OCI-LY1 (cell line): Measurements from ENCODE around the gene CD86.
A peak's percentile ranks its signal among the peaks of the same experiment; 100 is the strongest.
"Not testable (repeated sequence)": the region's sequence is repeated elsewhere in the genome, so short reads cannot be mapped to it uniquely, and the experiment has no call there.

Experiments used
- H2AFZ ChIP-seq: fragments of 200-600 bp; sonication (generic), shearing (Covaris generic); 2 replicates; pipeline ENCODE4 v1.6.0; 2014; ENCODE audit warnings: antibody characterized with exemption, mild to moderate bottlenecking, low read length
- H3F3A ChIP-seq: fragments of 200-600 bp; sonication (generic), shearing (Covaris generic); 2 replicates; pipeline ENCODE4 v1.6.0; 2014; ENCODE audit warnings: mild to moderate bottlenecking, antibody characterized with exemption, low read length, moderate library complexity; ENCODE audit not compliant: insufficient read depth
- H3K27ac ChIP-seq: fragments of 200-600 bp; sonication (generic); 2 replicates; pipeline ENCODE4 v1.5.1; 2014; ENCODE audit warnings: low read length, mixed run types, mild to moderate bottlenecking, low read depth; ENCODE audit not compliant: poor library complexity, severe bottlenecking
- H3K27me3 ChIP-seq: fragments of 200-600 bp; sonication (generic); 2 replicates; pipeline ENCODE4 v1.6.0; 2014; ENCODE audit warnings: antibody characterized with exemption, mild to moderate bottlenecking, low read length, moderate library complexity; ENCODE audit not compliant: insufficient read depth
- H3K36me3 ChIP-seq: fragments of 200-600 bp; sonication (generic); 2 replicates; pipeline ENCODE4 v1.6.1; 2014; ENCODE audit warnings: mild to moderate bottlenecking, antibody characterized with exemption, low read length, moderate library complexity, mixed read lengths; ENCODE audit not compliant: insufficient read depth
- H3K4me1 ChIP-seq: fragments of 200-600 bp; sonication (generic); 2 replicates; pipeline ENCODE4 v1.5.1; 2014; ENCODE audit warnings: mild to moderate bottlenecking, low read length, moderate library complexity; ENCODE audit not compliant: insufficient read depth, severe bottlenecking
- H3K4me2 ChIP-seq: fragments of 200-600 bp; sonication (generic), shearing (Covaris generic); 2 replicates; pipeline ENCODE4 v1.6.1; 2014; ENCODE audit warnings: low read length
- H3K4me3 ChIP-seq: fragments of 200-600 bp; sonication (generic); 2 replicates; pipeline ENCODE4 v1.5.1; 2014; ENCODE audit warnings: low read length, low read depth, mild to moderate bottlenecking, mixed read lengths; ENCODE audit not compliant: poor library complexity, severe bottlenecking
- H3K79me2 ChIP-seq: fragments of 200-600 bp; shearing (Covaris generic); 2 replicates; pipeline ENCODE4 v1.6.1; 2016; ENCODE audit warnings: mixed run types, low read length, mixed read lengths; ENCODE audit not compliant: insufficient read depth
- H3K9ac ChIP-seq: fragments of 200-600 bp; sonication (generic), shearing (Covaris generic); 2 replicates; pipeline ENCODE4 v1.6.1; 2014; ENCODE audit warnings: mild to moderate bottlenecking, low read length, mixed read lengths
- H3K9me2 ChIP-seq: fragments of 200-600 bp; sonication (generic), shearing (Covaris generic); 2 replicates; pipeline ENCODE4 v1.6.1; 2014; ENCODE audit warnings: low read depth, mild to moderate bottlenecking, low read length, mixed read lengths
- H3K9me3 ChIP-seq: fragments of 200-600 bp; shearing (Covaris generic); 2 replicates; pipeline ENCODE4 v1.6.1; 2014; ENCODE audit warnings: low read length, mixed read lengths
- H4K20me1 ChIP-seq: fragments of 200-600 bp; sonication (generic), shearing (Covaris generic); 2 replicates; pipeline ENCODE4 v1.6.0; 2016; ENCODE audit warnings: mild to moderate bottlenecking, low read length; ENCODE audit not compliant: insufficient read depth
- CTCF ChIP-seq: fragments of 200-600 bp; sonication (generic), shearing (Covaris generic); IDR thresholded peaks from 2 replicates; pipeline ENCODE4 v1.5.1; 2017; ENCODE audit warnings: mild to moderate bottlenecking, antibody characterized with exemption, low read length, moderate library complexity, mixed read lengths
- EZH2 ChIP-seq: fragments of 200-600 bp; sonication (generic), shearing (Covaris generic); IDR thresholded peaks from 2 replicates; pipeline ENCODE4 v1.8.0; 2017; ENCODE audit warnings: borderline replicate concordance, mixed run types, mild to moderate bottlenecking, antibody characterized with exemption, low read length, moderate library complexity, mixed read lengths

The CD86 gene

DNA sequence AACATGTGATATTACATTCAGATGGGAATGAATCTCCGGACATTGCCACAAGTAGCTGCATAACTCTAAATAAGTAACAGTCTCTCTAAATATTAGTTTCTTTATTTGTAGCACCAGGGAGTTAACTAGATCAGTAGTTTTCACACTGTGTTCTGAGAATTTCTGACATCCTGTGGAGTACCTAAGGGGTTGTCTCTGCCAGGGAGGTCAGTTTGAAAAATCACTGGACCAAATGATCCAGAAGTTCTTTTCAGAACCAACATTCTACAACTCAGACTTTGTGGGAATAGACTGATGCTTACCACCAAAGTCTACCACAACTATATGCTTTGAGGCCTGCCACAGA lies 24.1 kb upstream of the CD86 start:
- peak overlapping the region; percentile 6 for H3K27ac ChIP-seq
- H3K36me3 ChIP-seq: peaks cover 18% of the 10 kb centered on the region
- no peaks in the 10 kb centered on the region for H3K79me2 ChIP-seq
- peaks cover 21% of the 10 kb centered on the region for H3K4me1 ChIP-seq
- no peak for TF ChIP-seq CTCF
- no peak for TF ChIP-seq EZH2
- no peaks in the 10 kb centered on the region for H3K27me3 ChIP-seq
- no peak overlapping the region for H3K4me2 ChIP-seq
- peaks cover 20% of the 10 kb centered on the region for H3K9me3 ChIP-seq
- no peaks in the 10 kb centered on the region for H3K9me2 ChIP-seq
- H3F3A ChIP-seq: no peaks in the 10 kb centered on the region
- H3K9ac ChIP-seq: no peak overlapping the region
- H3K4me3 ChIP-seq: no peak overlapping the region
- H4K20me1 ChIP-seq: no peaks in the 10 kb centered on the region
- H2AFZ ChIP-seq: no peak overlapping the region

GRCh38 chr3:122032531-122032930 lies 22.6 kb upstream of the CD86 start:
- no peaks in the 10 kb centered on the region for H4K20me1 ChIP-seq
- no peak overlapping the region for H3K4me2 ChIP-seq
- H3K9me2 ChIP-seq: no peaks in the 10 kb centered on the region
- no peak overlapping the region for H3K9ac ChIP-seq
- H3K79me2 ChIP-seq: no peaks in the 10 kb centered on the region
- H3K27ac ChIP-seq: no peak overlapping the region
- no peaks in the 10 kb centered on the region for H3F3A ChIP-seq
- H3K9me3 ChIP-seq: peaks cover 27% of the 10 kb centered on the region
- TF ChIP-seq EZH2 (no peak), CTCF (no peak)
- H3K4me3 ChIP-seq: no peak overlapping the region
- no peaks in the 10 kb centered on the region for H3K27me3 ChIP-seq
- H3K36me3 ChIP-seq: peaks cover 18% of the 10 kb centered on the region
- peaks cover 16% of the 10 kb centered on the region for H3K4me1 ChIP-seq
- no peak overlapping the region for H2AFZ ChIP-seq

DNA sequence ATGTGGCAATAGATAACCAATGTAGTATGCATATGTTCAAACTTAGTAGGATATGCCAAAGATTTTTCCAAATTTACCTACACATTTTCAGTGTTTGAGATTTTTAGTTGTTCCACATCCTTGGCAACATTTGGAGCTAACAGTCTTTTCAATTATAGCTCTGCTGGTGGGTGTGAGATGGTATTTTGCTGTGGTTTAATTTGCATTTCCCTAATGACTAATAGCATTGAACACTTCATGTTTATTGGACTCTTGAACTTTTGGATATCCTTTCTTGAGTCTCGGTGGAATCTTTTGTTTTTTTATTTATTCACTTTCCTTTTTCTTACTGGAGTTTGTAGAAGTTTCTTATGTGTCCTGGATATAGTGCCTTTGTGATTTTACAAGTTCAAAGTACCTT lies 22.1 kb upstream of the CD86 start:
- H3K36me3 ChIP-seq: peaks cover 20% of the 10 kb centered on the region
- H3K27me3 ChIP-seq: no peaks in the 10 kb centered on the region
- H3K9ac ChIP-seq: no peak overlapping the region
- TF ChIP-seq CTCF (no peak), EZH2 (no peak)
- H3K9me2 ChIP-seq: no peaks in the 10 kb centered on the region
- peaks cover 16% of the 10 kb centered on the region for H3K4me1 ChIP-seq
- no peaks in the 10 kb centered on the region for H3K79me2 ChIP-seq
- H4K20me1 ChIP-seq: no peaks in the 10 kb centered on the region
- H2AFZ ChIP-seq: no peak overlapping the region
- no peaks in the 10 kb centered on the region for H3F3A ChIP-seq
- peaks cover 30% of the 10 kb centered on the region for H3K9me3 ChIP-seq
- H3K4me2 ChIP-seq: no peak overlapping the region
- H3K27ac ChIP-seq: no peak overlapping the region
- H3K4me3 ChIP-seq: no peak overlapping the region

DNA sequence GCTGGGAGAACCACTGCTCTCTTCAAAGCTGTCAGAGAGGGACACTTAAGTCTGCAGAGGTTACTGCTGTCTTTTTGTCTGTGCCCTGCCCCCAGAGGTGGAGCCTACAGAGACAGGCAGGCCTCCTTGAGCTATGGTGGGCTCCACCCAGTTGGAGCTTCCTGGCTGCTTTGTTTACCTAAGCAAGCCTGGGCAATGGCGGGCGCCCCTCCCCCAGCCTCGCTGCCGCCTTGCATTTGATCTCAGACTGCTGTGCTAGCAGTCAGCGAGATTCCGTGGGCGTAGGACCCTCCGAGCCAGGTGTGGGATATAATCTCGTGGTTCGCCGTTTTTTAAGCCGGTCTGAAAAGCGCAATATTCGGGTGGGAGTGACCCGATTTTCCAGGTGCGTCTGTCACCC lies 7.9 kb upstream of the CD86 start:
- H4K20me1 ChIP-seq, H3K27me3 ChIP-seq, H2AFZ ChIP-seq, H3K27ac ChIP-seq, H3K36me3 ChIP-seq, H3K4me1 ChIP-seq, H3K9me3 ChIP-seq, H3K79me2 ChIP-seq, H3K4me3 ChIP-seq, H3K4me2 ChIP-seq, H3K9me2 ChIP-seq, H3K9ac ChIP-seq, H3F3A ChIP-seq: not testable (repeated sequence)

GRCh38 chr3:122047773-122048172 lies 7.4 kb upstream of the CD86 start:
- H3K4me3 ChIP-seq, H3K9ac ChIP-seq, H3K27me3 ChIP-seq, H3K9me2 ChIP-seq, H3F3A ChIP-seq, H3K9me3 ChIP-seq, H3K79me2 ChIP-seq, H3K4me1 ChIP-seq, H4K20me1 ChIP-seq, H3K27ac ChIP-seq, H3K36me3 ChIP-seq, H2AFZ ChIP-seq, H3K4me2 ChIP-seq: not testable (repeated sequence)
